ENCODE measurements around the gene PCYT1B. TPM values are rescaled to one million over a fixed set of nuclear protein-coding genes. Genes with fewer than 3 reads are reported as not detected.

The PCYT1B gene
- total RNA-seq, 1 donor from 2014 or later = 39.1 TPM

DNA sequence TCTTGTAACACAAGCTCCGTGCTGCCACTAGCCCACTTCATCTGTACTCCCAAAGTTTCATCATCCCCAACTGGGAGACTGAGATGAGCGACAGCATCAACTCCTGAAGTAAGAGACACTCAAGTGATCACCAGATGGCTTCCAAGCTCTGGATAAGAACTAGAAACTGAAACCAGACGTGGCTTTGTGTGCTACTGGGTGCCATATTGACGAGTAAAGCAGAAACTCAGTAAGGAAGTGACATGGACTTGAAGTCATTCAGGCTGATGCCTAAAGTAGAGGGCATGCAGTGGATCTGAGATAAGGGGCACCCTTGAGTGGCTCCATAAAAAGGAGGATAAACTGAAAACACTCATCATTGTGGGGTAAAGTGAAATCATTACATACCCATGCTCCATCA, 72.4 kb downstream of the PCYT1B start:
- H3K27ac Mint-ChIP-seq = no peak overlapping the region
- Histone ChIP-seq H3K9me3 (ENCODE audit: low read depth) (no peaks in the 10 kb centered on the region), H3K4me2 (no peak overlapping the region), H3F3A (ENCODE audit: low read depth) (no peaks in the 10 kb centered on the region), H3K79me2 (ENCODE audit: low read depth) (no peaks in the 10 kb centered on the region), H3K36me3 (no peaks in the 10 kb centered on the region), H3K9ac (no peak overlapping the region), H3K27me3 (no peaks in the 10 kb centered on the region), H3K4me1 (no peaks in the 10 kb centered on the region), H3K27ac (no peak overlapping the region), H3K4me3 (no peak overlapping the region), H2AFZ (replicated peaks) (no peak overlapping the region), H4K20me1 (ENCODE audit: low read depth) (no peaks in the 10 kb centered on the region)
- H3K9me3 Mint-ChIP-seq = no peaks in the 10 kb centered on the region
- H3K4me1 Mint-ChIP-seq = peaks cover 9% of the 10 kb centered on the region
- no peak overlapping the region for H3K4me3 Mint-ChIP-seq
- DNase-seq (ENCODE audit: low spot score) = no peak
- peaks cover 1% of the 10 kb centered on the region for H3K36me3 Mint-ChIP-seq
- TF ChIP-seq, protein P1, sequence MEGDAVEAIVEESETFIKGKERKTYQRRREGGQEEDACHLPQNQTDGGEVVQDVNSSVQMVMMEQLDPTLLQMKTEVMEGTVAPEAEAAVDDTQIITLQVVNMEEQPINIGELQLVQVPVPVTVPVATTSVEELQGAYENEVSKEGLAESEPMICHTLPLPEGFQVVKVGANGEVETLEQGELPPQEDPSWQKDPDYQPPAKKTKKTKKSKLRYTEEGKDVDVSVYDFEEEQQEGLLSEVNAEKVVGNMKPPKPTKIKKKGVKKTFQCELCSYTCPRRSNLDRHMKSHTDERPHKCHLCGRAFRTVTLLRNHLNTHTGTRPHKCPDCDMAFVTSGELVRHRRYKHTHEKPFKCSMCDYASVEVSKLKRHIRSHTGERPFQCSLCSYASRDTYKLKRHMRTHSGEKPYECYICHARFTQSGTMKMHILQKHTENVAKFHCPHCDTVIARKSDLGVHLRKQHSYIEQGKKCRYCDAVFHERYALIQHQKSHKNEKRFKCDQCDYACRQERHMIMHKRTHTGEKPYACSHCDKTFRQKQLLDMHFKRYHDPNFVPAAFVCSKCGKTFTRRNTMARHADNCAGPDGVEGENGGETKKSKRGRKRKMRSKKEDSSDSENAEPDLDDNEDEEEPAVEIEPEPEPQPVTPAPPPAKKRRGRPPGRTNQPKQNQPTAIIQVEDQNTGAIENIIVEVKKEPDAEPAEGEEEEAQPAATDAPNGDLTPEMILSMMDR (IDR thresholded peaks at IDR 0.05) = no peak
- TF ChIP-seq EZH2phosphoT487 (IDR thresholded peaks at IDR 0.05) (no peak), EZH2 (IDR thresholded peaks at IDR 0.05) (no peak)
- peaks cover 4% of the 10 kb centered on the region for H3K27me3 Mint-ChIP-seq (ENCODE audit: insufficient read depth, low read depth)

DNA sequence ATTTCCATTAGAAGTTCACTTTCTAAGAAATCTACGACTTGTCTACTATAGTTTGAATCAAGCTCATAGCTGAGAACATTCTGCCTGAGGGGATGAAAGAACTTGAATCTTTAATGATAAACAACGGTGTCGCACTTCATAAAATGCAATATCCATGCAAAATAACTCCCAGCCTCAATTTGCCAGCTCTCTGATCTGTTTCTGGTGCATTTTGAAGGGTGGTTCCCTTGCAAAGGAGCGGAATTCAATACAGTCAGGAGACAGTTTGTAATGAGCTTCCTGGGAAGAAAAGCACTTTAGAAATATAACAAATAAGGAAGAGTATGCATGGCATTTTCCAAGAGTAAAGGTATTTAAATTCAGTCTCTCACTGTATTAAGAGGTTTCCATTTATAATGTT, 80.0 kb downstream of the PCYT1B start:
- H3K4me1 Mint-ChIP-seq = peaks cover 6% of the 10 kb centered on the region
- no peak overlapping the region for H3K4me3 Mint-ChIP-seq
- DNase-seq (ENCODE audit: low spot score) = no peak
- H3K9ac ChIP-seq = no peak overlapping the region
- no peaks in the 10 kb centered on the region for H3K9me3 ChIP-seq (ENCODE audit: low read depth)
- H3K36me3 ChIP-seq = no peaks in the 10 kb centered on the region
- H3K27ac ChIP-seq = no peak overlapping the region
- H3K36me3 Mint-ChIP-seq = no peaks in the 10 kb centered on the region
- TF ChIP-seq EZH2 (IDR thresholded peaks at IDR 0.05) = no peak
- TF ChIP-seq, protein P1 (IDR thresholded peaks at IDR 0.05) = no peak
- no peak for TF ChIP-seq EZH2phosphoT487 (IDR thresholded peaks at IDR 0.05)
- no peak overlapping the region for H2AFZ ChIP-seq (replicated peaks)
- peaks cover 2% of the 10 kb centered on the region for H3K27me3 Mint-ChIP-seq (ENCODE audit: insufficient read depth, low read depth)
- H4K20me1 ChIP-seq (ENCODE audit: low read depth) = no peaks in the 10 kb centered on the region
- peaks cover 3% of the 10 kb centered on the region for H3K9me3 Mint-ChIP-seq
- no peaks in the 10 kb centered on the region for H3K4me1 ChIP-seq
- H3K4me3 ChIP-seq = no peak overlapping the region
- no peaks in the 10 kb centered on the region for H3K79me2 ChIP-seq (ENCODE audit: low read depth)
- H3K27me3 ChIP-seq = no peaks in the 10 kb centered on the region
- H3F3A ChIP-seq (ENCODE audit: low read depth) = no peaks in the 10 kb centered on the region
- H3K4me2 ChIP-seq = no peak overlapping the region
- no peak overlapping the region for H3K27ac Mint-ChIP-seq

DNA sequence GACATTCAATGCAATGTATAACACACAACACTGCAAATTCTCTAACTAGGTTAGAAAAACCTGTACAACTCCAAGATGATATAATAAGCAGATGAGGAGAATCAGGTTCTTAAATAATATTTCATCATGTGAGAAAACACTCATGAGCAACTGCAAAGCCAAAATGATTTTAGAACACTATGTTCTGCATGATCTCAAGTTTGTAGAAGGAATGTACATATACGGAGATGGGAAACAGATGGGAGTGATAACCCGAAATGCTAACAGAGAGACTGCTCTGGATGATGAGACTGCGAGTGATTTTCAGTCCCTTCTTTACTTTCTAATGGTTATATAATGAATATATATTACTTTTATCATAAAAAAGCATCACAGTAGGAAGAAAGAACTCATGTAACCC, 80.9 kb downstream of the PCYT1B start:
- no peaks in the 10 kb centered on the region for H3K4me1 ChIP-seq
- no peaks in the 10 kb centered on the region for H3K9me3 ChIP-seq (ENCODE audit: low read depth)
- H3K27me3 Mint-ChIP-seq (ENCODE audit: insufficient read depth, low read depth) = peaks cover 2% of the 10 kb centered on the region
- no peaks in the 10 kb centered on the region for H4K20me1 ChIP-seq (ENCODE audit: low read depth)
- H3K4me3 Mint-ChIP-seq = no peak overlapping the region
- no peak overlapping the region for H3K9ac ChIP-seq
- no peaks in the 10 kb centered on the region for H3K36me3 ChIP-seq
- H3K27ac ChIP-seq = no peak overlapping the region
- peaks cover 3% of the 10 kb centered on the region for H3K9me3 Mint-ChIP-seq
- H3K4me1 Mint-ChIP-seq = peaks cover 6% of the 10 kb centered on the region
- DNase-seq (ENCODE audit: low spot score) = no peak
- no peak overlapping the region for H3K27ac Mint-ChIP-seq
- H3K4me2 ChIP-seq = no peak overlapping the region
- no peak overlapping the region for H3K4me3 ChIP-seq
- TF ChIP-seq, protein P1 (IDR thresholded peaks at IDR 0.05) = no peak
- TF ChIP-seq EZH2phosphoT487 (IDR thresholded peaks at IDR 0.05) = no peak
- TF ChIP-seq EZH2 (IDR thresholded peaks at IDR 0.05) = no peak
- no peaks in the 10 kb centered on the region for H3K27me3 ChIP-seq
- no peaks in the 10 kb centered on the region for H3F3A ChIP-seq (ENCODE audit: low read depth)
- H3K79me2 ChIP-seq (ENCODE audit: low read depth) = no peaks in the 10 kb centered on the region
- H2AFZ ChIP-seq (replicated peaks) = no peak overlapping the region
- H3K36me3 Mint-ChIP-seq = no peaks in the 10 kb centered on the region
